HG02973 (cell line): ENCODE data around the gene ARHGAP15.

Experiments
- ATAC-seq: cut with Tn5 transposase; IDR thresholded peaks from one replicate; pipeline ENCODE4 v1.9.1; 2021; ENCODE audit warnings: moderate library complexity; ENCODE audit not compliant: unreplicated experiment

ARHGAP15 gene

GRCh38 chr2:143333168-143333791, 204.1 kb downstream of the ARHGAP15 start:
- ATAC-seq, result no peak

- ATAC-seq, result no peak
These were observed 204.6 kb downstream of the ARHGAP15 start for GRCh38 chr2:143333847-143334246.

DNA sequence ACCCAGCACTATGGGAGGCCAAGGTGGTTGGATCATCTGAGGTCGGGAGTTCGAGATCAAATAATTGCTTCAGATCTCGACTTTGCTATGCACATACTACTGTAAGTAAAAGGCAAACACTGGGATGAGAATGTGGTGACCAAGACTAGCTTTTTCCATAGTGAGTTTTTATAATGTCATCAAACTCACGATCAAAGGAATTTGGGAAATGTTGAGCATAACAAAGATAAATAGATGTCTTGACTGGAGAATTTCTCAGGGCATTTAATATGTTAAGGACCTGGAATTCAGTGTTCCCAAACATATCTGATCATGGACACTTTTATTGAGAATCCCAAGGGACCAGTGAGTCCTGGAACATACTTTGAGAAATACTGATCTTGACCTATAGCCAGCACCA, 205.6 kb downstream of the ARHGAP15 start:
- no peak for ATAC-seq

- ATAC-seq, result no peak
These were observed 207.5 kb downstream of the ARHGAP15 start for GRCh38 chr2:143336719-143337210.

GRCh38 chr2:143341478-143341877, 212.3 kb downstream of the ARHGAP15 start:
- ATAC-seq, result no peak

GRCh38 chr2:143344780-143345179, 215.6 kb downstream of the ARHGAP15 start:
- no peak for ATAC-seq

GRCh38 chr2:143345887-143346787, 216.9 kb downstream of the ARHGAP15 start:
- ATAC-seq, result no peak

DNA sequence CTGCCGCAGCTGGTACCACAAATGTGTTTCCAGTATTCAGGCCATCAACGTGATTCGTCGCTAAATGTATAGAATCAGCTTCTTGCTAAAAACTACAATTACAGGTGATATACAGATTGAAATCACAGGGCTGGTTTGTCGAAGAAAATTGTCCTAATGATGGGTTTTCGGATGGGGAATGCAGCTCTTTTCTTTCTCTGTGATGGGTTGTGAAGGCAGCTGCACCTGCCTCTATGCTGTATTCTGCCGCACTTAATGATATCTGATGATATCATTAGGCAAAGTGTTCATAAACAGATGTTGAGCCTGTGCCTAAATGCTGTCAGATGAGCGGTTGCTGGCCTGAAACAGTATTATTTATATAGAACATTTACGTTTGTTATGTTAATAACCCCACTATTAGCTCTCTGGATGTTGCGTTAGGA, 218.1 kb downstream of the ARHGAP15 start:
- no peak for ATAC-seq

- no peak for ATAC-seq
These were observed 218.7 kb downstream of the ARHGAP15 start for GRCh38 chr2:143347901-143348414.

GRCh38 chr2:143354050-143354750, 225.0 kb downstream of the ARHGAP15 start:
- ATAC-seq, result no peak

GRCh38 chr2:143355870-143356269, 226.7 kb downstream of the ARHGAP15 start:
- ATAC-seq, result no peak

- ATAC-seq, result no peak
These were observed 227.1 kb downstream of the ARHGAP15 start for GRCh38 chr2:143356336-143356735.

GRCh38 chr2:143356736-143357446, 227.7 kb downstream of the ARHGAP15 start:
- ATAC-seq, result no peak

GRCh38 chr2:143357966-143358365, 228.7 kb downstream of the ARHGAP15 start:
- no peak for ATAC-seq

DNA sequence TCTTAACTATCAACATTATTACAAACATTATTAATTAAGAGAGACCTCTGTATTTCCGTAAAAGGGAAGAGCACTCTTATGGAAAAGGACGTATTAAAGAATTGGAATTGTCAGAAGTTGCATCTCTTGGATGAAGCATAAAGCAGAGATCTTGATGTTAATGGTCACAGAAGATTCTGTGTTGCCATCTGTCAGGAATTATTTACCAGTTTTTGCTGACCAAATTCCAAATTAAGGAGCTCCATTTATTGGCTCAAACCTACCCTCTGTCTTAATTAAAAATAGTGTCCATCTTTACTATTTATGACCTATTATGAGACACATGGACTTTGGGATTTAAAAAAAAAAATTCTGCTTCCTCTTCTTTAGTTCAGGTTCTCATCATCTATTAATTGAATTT, 232.1 kb downstream of the ARHGAP15 start:
- no peak for ATAC-seq

DNA sequence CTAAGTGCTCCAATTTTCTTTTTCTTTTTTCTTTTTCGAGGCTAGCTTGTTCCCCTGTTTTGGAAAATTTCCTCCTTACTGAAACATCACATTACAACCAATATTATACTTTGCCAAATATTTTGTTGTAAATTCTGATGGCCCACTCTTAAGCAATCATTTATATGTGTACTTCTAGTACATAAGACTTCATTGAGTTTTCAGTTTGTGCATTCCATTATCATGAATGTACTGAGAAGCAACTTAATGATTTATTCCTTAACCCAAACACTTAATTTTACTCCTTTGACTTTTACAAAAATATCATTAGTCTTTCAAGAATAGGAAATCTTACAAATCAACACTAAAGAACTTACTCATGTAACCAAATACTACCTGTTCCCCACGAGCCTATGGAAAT, 242.4 kb downstream of the ARHGAP15 start:
- ATAC-seq, result no peak

DNA sequence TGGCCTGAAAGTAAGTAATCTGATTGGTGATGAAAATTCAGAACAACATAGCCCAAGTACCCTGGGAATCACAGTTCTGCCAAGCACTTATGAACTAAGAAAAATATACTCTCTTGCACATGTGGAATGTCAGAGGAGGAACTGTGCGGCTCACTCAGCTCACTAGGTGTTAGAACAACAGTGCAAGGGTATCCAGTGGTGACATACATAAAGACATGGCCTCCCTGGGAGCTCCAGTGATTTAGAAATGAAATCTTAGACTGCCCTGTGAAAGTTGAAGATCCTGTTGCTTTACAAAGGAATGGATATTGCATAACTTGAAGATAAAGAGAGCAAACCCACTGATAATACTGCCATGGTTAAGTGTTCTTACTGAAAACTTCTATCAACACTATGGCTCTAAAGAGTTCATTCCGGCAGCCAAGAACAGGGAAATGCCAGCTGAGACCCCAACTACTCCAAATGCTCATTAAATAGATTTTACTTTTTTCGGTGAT, 246.2 kb downstream of the ARHGAP15 start:
- ATAC-seq, result no peak

DNA sequence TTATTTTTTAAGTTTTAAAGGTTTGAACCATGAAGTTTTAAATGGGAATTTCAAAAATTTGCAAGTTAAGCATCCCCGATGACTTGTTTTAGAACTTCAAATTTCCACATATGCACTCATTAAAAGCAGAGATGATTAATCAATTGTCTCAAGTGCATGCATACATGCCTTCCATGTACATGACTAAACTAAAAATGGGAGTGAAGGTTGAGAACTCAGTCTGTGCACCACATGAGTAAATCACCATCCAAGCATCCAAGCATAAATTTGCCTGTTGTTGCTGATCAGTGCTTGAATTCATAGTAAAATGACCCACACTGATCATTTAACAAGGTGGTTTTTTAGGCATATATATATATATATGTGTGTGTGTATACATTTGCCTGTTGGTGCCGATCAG, 249.8 kb downstream of the ARHGAP15 start:
- ATAC-seq, result no peak

DNA sequence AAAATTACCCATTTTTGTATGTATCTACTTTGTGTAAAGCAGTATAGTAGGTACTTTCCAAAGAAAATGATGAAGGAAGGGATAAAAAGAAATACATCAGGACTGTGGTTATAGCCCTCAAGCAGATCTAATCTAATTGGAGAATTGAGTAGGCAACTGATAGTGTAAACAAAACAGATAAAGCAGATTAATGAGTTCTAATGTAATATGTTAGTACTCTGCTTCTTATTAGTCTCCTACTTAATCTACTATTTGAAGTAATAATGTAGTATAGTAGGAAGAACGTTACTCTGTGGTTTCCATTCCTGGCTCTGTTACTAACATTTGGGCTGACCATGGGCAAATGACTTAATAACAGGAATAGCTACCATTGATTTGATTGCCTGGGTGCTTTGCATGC, 250.7 kb downstream of the ARHGAP15 start:
- no peak for ATAC-seq

GRCh38 chr2:143382573-143382972, 253.4 kb downstream of the ARHGAP15 start:
- ATAC-seq, result no peak
